ENCODE results near the gene ZNF653.

The ZNF653 gene

DNA sequence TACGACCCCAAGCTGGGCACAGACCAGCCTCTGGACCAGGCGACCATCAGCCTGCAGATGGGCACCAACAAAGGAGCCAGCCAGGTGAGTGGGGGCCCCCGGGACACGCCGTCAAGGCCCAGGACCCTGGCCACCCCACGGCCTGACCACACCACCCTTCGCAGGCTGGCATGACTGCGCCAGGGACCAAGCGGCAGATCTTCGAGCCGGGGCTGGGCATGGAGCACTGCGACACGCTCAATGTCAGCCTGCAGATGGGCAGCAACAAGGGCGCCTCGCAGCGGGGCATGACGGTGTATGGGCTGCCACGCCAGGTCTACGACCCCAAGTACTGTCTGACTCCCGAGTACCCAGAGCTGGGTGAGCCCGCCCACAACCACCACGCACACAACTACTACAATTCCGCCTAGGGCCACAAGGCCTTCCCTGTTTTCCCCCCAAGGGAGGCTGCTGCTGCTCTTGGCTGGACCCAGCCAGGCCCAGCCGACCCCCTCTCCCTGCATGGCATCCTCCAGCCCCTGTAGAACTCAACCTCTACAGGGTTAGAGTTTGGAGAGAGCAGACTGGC lies 43.8 kb upstream of the ZNF653 start:
- H3K4me3 ChIP-seq (ENCODE audit: low read depth, low read length), result no peak overlapping the region
- TF ChIP-seq, protein P1, sequence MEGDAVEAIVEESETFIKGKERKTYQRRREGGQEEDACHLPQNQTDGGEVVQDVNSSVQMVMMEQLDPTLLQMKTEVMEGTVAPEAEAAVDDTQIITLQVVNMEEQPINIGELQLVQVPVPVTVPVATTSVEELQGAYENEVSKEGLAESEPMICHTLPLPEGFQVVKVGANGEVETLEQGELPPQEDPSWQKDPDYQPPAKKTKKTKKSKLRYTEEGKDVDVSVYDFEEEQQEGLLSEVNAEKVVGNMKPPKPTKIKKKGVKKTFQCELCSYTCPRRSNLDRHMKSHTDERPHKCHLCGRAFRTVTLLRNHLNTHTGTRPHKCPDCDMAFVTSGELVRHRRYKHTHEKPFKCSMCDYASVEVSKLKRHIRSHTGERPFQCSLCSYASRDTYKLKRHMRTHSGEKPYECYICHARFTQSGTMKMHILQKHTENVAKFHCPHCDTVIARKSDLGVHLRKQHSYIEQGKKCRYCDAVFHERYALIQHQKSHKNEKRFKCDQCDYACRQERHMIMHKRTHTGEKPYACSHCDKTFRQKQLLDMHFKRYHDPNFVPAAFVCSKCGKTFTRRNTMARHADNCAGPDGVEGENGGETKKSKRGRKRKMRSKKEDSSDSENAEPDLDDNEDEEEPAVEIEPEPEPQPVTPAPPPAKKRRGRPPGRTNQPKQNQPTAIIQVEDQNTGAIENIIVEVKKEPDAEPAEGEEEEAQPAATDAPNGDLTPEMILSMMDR (IDR thresholded peaks at IDR 0.05; ENCODE audit: borderline replicate concordance, insufficient read depth, low read depth, low read length), result no peak

DNA sequence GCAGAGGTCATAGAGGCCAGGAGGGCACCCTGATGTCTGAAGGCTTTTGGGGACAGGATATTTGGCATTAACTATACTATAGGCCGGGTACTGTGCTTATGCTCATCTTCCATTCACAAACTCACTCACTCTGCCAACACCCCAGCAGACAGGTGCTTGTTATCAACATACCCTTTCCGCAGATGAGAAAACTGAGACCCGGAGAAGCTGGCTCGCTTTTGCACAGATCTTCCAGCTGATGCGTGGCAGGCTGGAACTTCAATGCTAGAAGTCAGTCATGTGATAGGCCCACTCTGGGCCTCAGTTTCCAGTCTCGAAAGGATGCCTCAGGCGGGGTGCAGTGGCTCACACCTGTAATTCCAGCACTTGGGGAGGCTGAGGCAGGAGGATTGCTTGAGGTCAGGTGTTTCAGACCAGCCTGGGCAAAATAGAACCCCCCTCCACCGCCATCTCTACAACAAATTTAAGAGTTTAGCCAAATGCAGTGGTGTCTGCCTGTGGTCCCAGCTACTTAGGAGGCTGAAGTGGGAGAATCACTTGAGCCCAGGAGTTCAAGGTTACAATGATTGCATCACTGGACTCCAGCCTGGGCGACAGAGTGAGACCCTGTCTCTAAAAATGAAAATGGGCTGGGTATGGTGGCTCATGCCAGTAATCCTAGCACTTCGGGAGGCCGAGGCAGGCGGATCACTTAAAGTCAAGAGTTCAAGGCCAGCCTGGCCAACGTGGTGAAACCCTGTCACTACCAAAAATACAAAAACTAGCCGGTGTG lies 42.5 kb upstream of the ZNF653 start:
- no peak overlapping the region for H3K4me3 ChIP-seq (ENCODE audit: low read depth, low read length)
- TF ChIP-seq, protein P1 (IDR thresholded peaks at IDR 0.05; ENCODE audit: borderline replicate concordance, insufficient read depth, low read depth, low read length), result no peak

DNA sequence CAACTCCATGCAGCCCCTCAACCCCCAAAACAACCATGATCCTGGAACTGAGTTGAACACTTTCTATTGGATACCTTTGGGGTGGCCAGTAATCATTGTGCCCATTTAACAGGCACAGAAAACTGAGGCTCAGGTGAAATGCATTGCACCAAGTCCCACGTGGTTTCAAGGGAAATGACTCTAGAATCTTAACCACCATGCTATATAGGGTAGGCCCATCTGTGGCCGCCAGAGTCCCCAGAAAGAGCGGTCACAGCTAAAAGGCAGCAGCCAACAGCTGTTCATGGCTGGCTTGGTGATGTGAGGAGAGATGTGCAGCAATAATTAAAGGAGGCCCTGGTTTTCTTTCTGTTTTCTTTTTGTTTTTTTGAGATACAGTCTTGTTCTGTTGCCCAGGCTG lies 35.6 kb upstream of the ZNF653 start:
- H3K4me3 ChIP-seq (ENCODE audit: low read depth, low read length), result no peak overlapping the region
- TF ChIP-seq, protein P1 (IDR thresholded peaks at IDR 0.05; ENCODE audit: borderline replicate concordance, insufficient read depth, low read depth, low read length), result no peak

DNA sequence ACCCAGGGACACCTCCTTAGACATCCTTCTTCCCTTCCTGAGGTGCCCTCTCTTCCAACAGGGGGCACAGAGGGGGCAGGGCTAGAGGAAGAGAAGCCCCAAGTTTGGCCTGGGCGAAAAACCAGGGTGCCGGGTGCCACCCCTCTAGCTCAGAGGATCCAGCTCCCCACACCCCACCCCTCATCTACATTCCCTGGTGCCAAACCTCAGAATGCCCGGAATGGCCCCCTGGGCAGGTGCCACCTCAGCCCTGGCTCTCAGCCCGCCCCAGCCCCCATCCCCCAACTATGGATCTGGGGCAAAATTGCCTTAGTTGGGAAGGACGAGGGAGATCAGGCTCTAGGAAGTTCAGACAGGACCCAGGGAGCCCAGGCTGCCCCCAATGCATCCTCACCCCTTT lies 35.0 kb upstream of the ZNF653 start:
- TF ChIP-seq, protein P1 (IDR thresholded peaks at IDR 0.05; ENCODE audit: borderline replicate concordance, insufficient read depth, low read depth, low read length), result no peak
- H3K4me3 ChIP-seq (ENCODE audit: low read depth, low read length), result no peak overlapping the region

DNA sequence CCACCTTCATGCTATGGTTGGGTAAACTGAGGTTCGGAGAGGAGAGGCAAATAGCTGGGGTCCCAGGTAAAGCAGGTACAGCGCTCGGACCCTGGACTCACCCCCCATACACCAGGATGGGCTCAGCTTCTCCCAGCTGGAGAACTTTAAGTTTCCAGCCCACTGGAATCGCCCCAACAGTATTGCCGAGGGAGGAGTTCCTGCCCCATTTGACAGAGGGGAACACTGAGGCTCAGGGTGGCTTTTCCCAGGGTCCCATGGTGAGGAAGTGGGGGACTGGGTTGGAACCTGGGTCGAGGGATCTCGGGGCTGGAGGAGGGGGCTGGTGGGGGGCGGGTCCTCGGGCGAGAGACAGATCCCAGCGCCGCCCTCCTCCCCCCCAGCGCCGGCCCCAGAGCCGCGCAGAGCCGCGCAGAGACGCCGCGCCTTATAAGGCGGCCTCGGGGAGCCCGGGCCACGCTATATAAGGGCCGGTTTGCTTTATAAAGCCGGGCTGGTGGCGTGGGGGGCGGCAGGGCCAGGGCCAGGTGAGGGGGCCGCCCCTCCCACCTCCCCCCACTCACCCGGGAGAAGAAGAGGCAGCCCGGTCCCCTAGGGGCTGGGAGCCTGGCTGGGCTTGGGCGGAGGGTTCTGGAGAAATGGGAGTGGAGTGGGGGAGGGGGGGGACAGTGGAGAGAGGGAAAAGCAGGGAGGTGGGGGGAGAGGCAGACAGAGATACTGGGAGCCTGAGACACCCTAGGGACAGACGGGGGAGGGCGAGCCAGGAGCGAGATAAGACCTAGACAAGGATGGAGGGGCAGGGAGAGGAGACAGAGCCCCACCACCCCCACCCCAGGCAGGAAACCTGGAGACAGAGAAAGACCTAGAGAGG lies 34.1 kb upstream of the ZNF653 start:
- H3K4me3 ChIP-seq (ENCODE audit: low read depth, low read length), result no peak overlapping the region
- TF ChIP-seq, protein P1 (IDR thresholded peaks at IDR 0.05; ENCODE audit: borderline replicate concordance, insufficient read depth, low read depth, low read length), result no peak

DNA sequence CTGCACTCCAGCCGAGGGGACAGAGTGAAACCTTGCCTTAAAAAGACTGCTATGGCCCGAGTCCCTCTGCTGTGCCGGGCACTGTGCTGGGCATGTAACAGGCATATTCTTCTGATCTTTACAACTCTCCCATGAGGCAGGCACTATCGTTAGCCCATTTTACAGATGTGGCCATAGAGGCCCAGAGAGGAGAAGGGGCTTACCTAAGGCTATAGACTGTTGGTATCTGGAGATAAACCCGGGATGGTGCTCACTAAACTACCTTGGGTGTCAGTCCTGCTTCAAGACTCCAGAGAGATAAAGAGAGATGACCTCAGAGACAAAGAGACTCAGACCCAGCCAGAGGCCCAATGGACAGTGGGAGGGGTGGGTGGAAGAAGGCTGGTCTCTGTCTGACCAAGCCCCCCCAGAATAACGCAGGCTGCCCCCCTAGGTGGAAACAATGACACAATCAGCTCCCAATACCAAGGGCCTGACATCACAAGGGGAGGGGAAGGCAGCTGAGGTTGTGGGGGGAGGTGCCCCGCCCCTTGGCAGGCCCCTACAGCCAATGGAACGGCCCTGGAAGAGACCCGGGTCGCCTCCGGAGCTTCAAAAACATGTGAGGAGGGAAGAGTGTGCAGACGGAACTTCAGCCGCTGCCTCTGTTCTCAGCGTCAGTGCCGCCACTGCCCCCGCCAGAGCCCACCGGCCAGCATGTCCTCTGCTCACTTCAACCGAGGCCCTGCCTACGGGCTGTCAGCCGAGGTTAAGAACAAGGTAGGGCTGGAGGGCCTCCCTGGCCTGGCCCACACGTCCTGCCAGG lies 32.8 kb upstream of the ZNF653 start, which contains the start of gene CNN1:
Gene CNN1, plus strand, starts transcription at position 620 of the 805 bp plus-strand sequence. Its CDS starts 77 bp downstream, at position 697.
- TF ChIP-seq, protein P1 (IDR thresholded peaks at IDR 0.05; ENCODE audit: borderline replicate concordance, insufficient read depth, low read depth, low read length), result no peak
- H3K4me3 ChIP-seq (ENCODE audit: low read depth, low read length), result no peak within 1 kb of the TSS

Measured in GM12875 (cell line).